WTC11 (cell line): ENCODE measurements around the gene LYRM9.

Experiments
- ATF1 ChIP-seq: sonication (generic); formaldehyde crosslinking; IDR thresholded peaks from 2 replicates; pipeline ENCODE4 v1.8.1; 2023; ENCODE audit warnings: mild to moderate bottlenecking, moderate library complexity, missing genetic modification reagents
- CBFB ChIP-seq: sonication (generic); formaldehyde crosslinking; IDR thresholded peaks from 2 replicates; pipeline ENCODE4 v1.8.1; 2022; ENCODE audit warnings: mild to moderate bottlenecking, low read depth, missing genetic modification reagents
- CREB1 ChIP-seq: sonication (generic); formaldehyde crosslinking; IDR thresholded peaks from 2 replicates; pipeline ENCODE4 v1.8.0; 2023; ENCODE audit warnings: mild to moderate bottlenecking, missing genetic modification reagents
- IRF2 ChIP-seq: sonication (generic); formaldehyde crosslinking; IDR thresholded peaks from 2 replicates; pipeline ENCODE4 v1.8.0; 2022; ENCODE audit warnings: low read depth, missing genetic modification reagents, borderline replicate concordance
- JUN ChIP-seq: sonication (generic); formaldehyde crosslinking; IDR thresholded peaks from 2 replicates; pipeline ENCODE4 v1.8.0; 2023; ENCODE audit warnings: mild to moderate bottlenecking, missing genetic modification reagents
- NFYB ChIP-seq: sonication (generic); formaldehyde crosslinking; conservative IDR thresholded peaks from 2 replicates; pipeline ENCODE4 v1.8.0; 2022; ENCODE audit warnings: low read depth, missing genetic modification reagents
- NR3C1 ChIP-seq: sonication (generic); formaldehyde crosslinking; conservative IDR thresholded peaks from 2 replicates; pipeline ENCODE4 v1.8.1; 2023; ENCODE audit warnings: low read depth, mild to moderate bottlenecking, missing genetic modification reagents
- SMAD4 ChIP-seq: sonication (generic); formaldehyde crosslinking; IDR thresholded peaks from 2 replicates; pipeline ENCODE4 v1.8.0; 2022; ENCODE audit warnings: mild to moderate bottlenecking, missing genetic modification reagents
- ZNF138 ChIP-seq: sonication (generic); formaldehyde crosslinking; conservative IDR thresholded peaks from 2 replicates; pipeline ENCODE4 v1.8.1; 2022; ENCODE audit warnings: mild to moderate bottlenecking, moderate library complexity, missing genetic modification reagents
- TF ChIP-seq, protein P1 (sequence below): sonication (generic); formaldehyde crosslinking; IDR thresholded peaks from 2 replicates; pipeline ENCODE4 v1.8.1; 2022; ENCODE audit warnings: mild to moderate bottlenecking, moderate library complexity, missing genetic modification reagents
- TF ChIP-seq, protein P2 (sequence below): sonication (generic); formaldehyde crosslinking; IDR thresholded peaks from 2 replicates; pipeline ENCODE4 v1.8.0; 2022; ENCODE audit warnings: mild to moderate bottlenecking, missing genetic modification reagents
- TF ChIP-seq, protein P3 (sequence below): fragments of 200-600 bp; IDR thresholded peaks from 2 replicates; pipeline ENCODE4 v1.8.0; 2022; ENCODE audit warnings: antibody characterized with exemption
- TF ChIP-seq, protein P4 (sequence below): sonication (generic); formaldehyde crosslinking; IDR thresholded peaks from 2 replicates; pipeline ENCODE4 v1.8.0; 2023; ENCODE audit warnings: missing genetic modification reagents
- TF ChIP-seq, protein P5 (sequence below): sonication (generic); formaldehyde crosslinking; IDR thresholded peaks from 2 replicates; pipeline ENCODE4 v1.8.0; 2022; ENCODE audit warnings: mild to moderate bottlenecking, missing genetic modification reagents

DNA sequence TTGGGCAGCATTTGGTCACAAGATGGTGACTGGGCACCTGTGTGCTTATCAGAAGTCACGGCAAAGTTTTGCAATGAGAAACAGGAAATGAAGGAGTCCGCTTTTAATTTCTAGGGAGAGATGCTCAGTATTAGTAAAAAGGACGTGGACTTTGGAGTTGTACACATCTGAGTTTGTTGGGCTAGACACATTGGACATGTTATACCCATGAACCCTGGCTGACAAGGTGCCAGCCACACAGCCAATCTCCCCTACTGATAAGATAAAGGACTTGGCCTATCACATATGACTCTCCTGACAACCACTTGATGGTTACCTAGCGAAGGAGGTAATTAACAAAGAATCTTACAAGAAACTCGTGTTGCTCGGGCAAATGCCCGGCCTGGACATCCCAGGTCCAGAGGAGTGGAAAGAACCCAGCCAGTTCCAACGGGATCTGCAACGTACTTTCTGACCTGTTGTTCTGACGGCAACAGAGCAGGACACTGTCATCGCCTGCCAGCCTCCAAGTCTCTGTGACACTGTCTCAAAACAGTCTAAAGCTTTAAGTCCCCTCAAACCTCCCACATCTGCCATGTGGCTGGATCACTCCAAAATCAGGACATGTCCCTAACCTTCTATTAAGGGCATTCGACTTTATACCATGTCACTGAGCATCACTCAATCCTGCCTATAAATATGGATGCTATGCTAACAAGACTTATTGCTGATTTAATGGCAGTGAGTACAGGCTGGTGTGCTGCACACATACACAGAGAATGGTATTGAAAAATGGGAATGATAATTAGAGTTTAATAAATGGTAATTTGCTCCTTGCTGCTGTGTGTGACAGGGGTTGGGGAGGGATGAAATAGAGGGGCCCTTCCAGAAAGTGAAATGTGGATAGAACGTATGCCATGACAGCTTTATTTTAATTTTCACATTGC lies 47.6 kb upstream of the LYRM9 start:
- TF ChIP-seq, protein P1, sequence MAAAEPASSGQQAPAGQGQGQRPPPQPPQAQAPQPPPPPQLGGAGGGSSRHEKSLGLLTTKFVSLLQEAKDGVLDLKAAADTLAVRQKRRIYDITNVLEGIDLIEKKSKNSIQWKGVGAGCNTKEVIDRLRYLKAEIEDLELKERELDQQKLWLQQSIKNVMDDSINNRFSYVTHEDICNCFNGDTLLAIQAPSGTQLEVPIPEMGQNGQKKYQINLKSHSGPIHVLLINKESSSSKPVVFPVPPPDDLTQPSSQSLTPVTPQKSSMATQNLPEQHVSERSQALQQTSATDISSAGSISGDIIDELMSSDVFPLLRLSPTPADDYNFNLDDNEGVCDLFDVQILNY: no peak
- TF ChIP-seq CBFB: no peak
- no peak for TF ChIP-seq ZNF138 (CRISPR knock-in tag)
- TF ChIP-seq NR3C1: no peak
- TF ChIP-seq, protein P2, sequence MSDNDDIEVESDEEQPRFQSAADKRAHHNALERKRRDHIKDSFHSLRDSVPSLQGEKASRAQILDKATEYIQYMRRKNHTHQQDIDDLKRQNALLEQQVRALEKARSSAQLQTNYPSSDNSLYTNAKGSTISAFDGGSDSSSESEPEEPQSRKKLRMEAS: no peak
- TF ChIP-seq, protein P3, sequence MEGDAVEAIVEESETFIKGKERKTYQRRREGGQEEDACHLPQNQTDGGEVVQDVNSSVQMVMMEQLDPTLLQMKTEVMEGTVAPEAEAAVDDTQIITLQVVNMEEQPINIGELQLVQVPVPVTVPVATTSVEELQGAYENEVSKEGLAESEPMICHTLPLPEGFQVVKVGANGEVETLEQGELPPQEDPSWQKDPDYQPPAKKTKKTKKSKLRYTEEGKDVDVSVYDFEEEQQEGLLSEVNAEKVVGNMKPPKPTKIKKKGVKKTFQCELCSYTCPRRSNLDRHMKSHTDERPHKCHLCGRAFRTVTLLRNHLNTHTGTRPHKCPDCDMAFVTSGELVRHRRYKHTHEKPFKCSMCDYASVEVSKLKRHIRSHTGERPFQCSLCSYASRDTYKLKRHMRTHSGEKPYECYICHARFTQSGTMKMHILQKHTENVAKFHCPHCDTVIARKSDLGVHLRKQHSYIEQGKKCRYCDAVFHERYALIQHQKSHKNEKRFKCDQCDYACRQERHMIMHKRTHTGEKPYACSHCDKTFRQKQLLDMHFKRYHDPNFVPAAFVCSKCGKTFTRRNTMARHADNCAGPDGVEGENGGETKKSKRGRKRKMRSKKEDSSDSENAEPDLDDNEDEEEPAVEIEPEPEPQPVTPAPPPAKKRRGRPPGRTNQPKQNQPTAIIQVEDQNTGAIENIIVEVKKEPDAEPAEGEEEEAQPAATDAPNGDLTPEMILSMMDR: no peak
- TF ChIP-seq IRF2 (CRISPR knock-in tag): no peak
- TF ChIP-seq NFYB: no peak
- TF ChIP-seq CREB1 (CRISPR knock-in tag): no peak
- TF ChIP-seq SMAD4 (CRISPR knock-in tag): no peak
- no peak for TF ChIP-seq JUN (CRISPR knock-in tag)
- no peak for TF ChIP-seq ATF1 (CRISPR knock-in tag)
- TF ChIP-seq, protein P4, sequence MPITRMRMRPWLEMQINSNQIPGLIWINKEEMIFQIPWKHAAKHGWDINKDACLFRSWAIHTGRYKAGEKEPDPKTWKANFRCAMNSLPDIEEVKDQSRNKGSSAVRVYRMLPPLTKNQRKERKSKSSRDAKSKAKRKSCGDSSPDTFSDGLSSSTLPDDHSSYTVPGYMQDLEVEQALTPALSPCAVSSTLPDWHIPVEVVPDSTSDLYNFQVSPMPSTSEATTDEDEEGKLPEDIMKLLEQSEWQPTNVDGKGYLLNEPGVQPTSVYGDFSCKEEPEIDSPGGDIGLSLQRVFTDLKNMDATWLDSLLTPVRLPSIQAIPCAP (CRISPR knock-in tag): no peak
- TF ChIP-seq, protein P5, sequence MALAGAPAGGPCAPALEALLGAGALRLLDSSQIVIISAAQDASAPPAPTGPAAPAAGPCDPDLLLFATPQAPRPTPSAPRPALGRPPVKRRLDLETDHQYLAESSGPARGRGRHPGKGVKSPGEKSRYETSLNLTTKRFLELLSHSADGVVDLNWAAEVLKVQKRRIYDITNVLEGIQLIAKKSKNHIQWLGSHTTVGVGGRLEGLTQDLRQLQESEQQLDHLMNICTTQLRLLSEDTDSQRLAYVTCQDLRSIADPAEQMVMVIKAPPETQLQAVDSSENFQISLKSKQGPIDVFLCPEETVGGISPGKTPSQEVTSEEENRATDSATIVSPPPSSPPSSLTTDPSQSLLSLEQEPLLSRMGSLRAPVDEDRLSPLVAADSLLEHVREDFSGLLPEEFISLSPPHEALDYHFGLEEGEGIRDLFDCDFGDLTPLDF (CRISPR knock-in tag): no peak
